A549 (cell line): Measurements from ENCODE around the gene PNPLA6.

Source experiments
- EP300 ChIP-seq, 2 experiments: fragments of >200 bp; sonication (Bioruptor Twin); formaldehyde crosslinking; IDR thresholded peaks; 2 replicates in 1 of 2; 3 replicates in 1 of 2; pipeline ENCODE4 v1.6.1; 2016 to 2017
- POLR2A ChIP-seq: IDR thresholded peaks from 2 replicates; pipeline ENCODE4 v1.6.1; 2012; ENCODE audit warnings: mild to moderate bottlenecking, low read length
- TF ChIP-seq, protein P1 (sequence below): fragments of 200-600 bp; sonication (generic); IDR thresholded peaks from 2 replicates; pipeline ENCODE4 v1.6.1; 2016; ENCODE audit warnings: antibody characterized with exemption, mild to moderate bottlenecking, moderate library complexity

DNA sequence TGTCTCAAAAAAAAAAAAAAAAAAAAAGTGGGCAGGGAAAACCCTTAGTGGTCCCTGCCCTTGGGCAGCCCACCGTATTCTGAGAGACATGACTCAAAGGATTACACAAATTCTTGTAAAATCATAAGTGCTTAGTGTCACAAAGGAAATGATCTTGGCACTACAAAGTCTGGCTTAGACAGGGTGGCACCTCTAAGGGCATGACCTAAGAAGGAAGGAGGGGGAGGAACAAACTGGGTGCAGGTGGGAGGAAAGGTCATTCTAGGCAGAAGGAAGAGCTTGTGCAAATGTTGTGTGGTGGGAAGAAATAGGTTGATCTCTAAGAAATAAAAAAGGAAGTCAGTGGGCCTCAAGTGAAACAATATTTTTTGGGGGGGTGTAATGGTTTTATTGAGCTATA, 10.4 kb downstream of the PNPLA6 start:
- TF ChIP-seq POLR2A (no peak), EP300 (IDR thresholded peaks at IDR 0.05) (no peak)
- TF ChIP-seq, protein P1, sequence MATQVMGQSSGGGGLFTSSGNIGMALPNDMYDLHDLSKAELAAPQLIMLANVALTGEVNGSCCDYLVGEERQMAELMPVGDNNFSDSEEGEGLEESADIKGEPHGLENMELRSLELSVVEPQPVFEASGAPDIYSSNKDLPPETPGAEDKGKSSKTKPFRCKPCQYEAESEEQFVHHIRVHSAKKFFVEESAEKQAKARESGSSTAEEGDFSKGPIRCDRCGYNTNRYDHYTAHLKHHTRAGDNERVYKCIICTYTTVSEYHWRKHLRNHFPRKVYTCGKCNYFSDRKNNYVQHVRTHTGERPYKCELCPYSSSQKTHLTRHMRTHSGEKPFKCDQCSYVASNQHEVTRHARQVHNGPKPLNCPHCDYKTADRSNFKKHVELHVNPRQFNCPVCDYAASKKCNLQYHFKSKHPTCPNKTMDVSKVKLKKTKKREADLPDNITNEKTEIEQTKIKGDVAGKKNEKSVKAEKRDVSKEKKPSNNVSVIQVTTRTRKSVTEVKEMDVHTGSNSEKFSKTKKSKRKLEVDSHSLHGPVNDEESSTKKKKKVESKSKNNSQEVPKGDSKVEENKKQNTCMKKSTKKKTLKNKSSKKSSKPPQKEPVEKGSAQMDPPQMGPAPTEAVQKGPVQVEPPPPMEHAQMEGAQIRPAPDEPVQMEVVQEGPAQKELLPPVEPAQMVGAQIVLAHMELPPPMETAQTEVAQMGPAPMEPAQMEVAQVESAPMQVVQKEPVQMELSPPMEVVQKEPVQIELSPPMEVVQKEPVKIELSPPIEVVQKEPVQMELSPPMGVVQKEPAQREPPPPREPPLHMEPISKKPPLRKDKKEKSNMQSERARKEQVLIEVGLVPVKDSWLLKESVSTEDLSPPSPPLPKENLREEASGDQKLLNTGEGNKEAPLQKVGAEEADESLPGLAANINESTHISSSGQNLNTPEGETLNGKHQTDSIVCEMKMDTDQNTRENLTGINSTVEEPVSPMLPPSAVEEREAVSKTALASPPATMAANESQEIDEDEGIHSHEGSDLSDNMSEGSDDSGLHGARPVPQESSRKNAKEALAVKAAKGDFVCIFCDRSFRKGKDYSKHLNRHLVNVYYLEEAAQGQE = no peak
